GM19372 (cell line): ENCODE data around the gene NAA20.
"Not testable (repeated sequence)": the region's sequence is repeated elsewhere in the genome, so short reads cannot be mapped to it uniquely, and the experiment has no call there.

Source experiments
- ATAC-seq: cut with Tn5 transposase; IDR thresholded peaks from one replicate; pipeline ENCODE4 v1.9.1; 2021; ENCODE audit warnings: mild to moderate bottlenecking, low read depth, moderate library complexity; ENCODE audit not compliant: unreplicated experiment

The NAA20 gene

GRCh38 chr20:19990850-19991249, 26.3 kb upstream of the NAA20 start:
- no peak for ATAC-seq

- ATAC-seq: no peak
Observed at GRCh38 chr20:19991308-19991707, 25.9 kb upstream of the NAA20 start.

DNA sequence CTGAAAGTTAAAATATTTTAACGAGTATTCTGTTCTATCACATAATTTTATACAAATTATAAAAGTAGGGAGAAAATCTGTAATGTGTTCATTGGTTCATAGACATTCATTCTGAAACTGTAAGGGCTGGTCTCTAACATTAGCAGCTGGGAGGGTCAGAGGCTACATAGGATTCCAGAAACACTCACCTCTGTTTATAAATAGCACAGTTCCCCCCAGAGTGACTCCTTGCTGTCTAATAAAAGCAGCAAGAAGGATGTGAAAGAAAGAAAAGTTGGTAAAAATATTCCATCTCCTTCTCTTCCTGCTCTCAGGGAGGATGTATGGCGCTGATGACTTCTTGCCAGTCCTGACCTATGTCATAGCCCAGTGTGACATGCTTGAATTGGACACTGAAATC, 25.3 kb upstream of the NAA20 start:
- ATAC-seq: no peak

DNA sequence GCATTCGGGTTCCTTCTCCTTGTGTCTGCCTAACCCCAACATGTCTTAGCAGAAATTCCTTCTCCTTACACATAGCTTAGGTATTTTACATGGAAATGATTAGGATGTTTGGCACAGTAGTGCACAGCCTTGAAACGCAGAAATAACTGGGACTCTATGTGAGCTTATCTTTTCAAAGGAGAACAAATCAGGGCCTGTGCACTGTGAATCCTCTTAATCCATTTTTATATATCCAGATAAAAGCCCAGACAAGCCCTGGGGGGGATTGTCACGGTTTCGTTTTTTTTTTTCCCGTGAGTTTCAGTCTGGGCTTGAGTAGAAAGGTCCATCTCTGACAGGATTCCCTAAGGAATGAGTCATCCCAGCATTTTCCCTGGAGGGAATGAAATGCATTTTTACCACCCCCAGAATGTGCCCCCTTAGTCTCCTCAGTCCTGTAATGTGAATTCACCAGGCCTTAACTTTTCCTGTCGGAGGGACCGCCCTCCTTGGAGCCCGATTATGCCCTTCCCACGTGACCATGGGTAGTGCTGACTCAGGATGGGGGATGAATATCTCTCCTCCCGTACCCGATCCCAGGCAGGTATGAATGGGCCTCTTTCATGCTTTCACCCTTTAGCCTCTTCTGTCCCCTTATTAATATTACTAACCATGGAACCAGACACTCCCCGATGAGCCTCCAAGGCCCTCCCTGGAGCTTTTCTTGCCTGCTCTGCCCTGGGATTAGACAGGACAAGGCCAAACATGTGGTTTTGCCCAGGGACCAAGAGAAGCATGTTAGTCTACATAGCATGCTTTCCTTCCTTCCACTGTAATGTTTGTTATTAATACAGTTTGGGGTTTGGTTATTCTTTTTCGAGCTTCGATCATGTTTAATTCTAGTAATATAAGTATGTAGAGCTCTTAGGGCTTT, 23.9 kb upstream of the NAA20 start:
- ATAC-seq: no peak

- no peak for ATAC-seq
Observed at GRCh38 chr20:19993958-19994669, 23.0 kb upstream of the NAA20 start.

DNA sequence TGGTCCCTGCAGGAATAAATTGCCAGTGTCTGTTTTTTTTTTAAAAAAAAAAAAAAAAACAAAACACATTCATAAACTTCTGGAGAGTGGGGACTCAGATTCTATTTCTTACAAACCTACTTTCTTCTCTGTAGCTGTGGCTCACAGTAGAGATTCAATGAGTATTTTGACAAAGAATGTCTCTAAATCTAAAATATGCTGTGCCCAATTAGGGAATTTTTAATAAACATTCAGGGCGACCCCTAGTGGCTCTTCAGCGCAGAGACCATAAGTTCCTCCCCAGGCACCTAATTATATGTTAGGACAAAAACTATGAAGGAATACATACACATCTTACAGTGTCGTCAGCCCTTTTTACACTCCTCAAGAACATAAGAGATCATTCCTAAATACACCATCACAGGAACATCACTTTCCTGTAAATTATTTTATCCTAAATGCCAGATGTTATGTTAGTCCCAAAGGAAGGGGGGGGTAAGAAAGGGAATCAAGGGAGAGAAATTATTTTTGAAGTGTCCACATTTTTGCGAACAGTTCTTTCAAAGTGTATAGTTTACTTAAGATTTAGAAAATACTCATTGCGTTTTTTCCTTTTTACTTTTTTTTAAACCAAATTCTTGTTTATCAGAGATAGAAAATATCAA, 21.8 kb upstream of the NAA20 start:
- ATAC-seq: no peak

DNA sequence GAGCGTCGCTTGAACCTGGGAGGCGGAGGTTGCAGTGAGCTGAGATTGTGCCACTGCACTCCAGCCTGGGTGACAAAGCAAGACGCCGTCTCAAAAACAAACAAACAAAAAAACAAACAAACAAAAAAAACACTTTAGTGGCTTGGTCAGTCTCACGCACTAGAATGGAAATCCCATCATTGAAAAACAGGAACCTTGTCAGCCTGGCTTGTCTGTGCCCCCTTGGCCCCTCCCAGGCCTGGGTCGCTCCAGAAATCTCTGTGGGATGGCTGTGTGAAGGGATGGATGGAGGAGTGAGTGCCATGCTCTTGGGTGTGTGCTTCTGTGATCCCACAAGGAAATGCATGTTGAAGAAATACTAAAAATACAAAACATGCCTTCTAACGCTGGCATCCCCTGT, 20.9 kb upstream of the NAA20 start:
- no peak for ATAC-seq

GRCh38 chr20:19996917-19997316, 20.2 kb upstream of the NAA20 start:
- no peak for ATAC-seq

DNA sequence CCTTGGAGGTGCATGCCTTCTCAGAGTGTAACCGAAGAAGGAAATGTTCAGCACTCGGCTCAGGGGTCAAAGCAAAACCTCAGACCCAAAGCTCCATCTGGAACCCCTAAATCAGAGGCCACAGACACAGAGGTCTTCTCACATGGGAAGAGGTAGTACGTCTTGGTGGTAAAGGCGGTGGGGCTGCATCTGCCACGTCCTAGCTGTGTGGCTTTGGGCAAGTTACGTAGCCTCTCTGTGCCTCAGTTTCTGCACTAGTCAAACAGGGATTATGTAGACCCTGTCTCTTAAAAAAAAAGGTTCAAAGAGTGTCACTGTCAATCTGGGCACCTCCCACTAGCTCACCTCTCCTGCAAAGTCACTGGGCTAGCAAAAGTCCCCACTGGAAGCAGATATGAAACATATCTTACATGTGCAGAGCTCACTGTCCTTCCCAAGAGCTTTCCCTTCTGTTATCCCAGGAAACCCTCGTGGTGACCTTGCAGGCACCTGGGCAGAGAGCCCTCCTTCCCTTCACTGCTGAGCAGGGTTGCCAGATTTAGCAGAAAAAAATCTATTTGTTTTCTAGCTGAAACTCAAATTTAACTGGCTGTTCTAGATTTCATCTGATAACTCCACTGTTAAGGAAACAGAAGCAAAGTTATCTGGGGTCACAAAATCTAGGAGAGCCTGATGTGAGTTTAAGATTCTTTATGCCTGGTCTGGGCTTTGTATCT, 18.0 kb upstream of the NAA20 start:
- ATAC-seq: no peak

GRCh38 chr20:20000211-20000968, 16.8 kb upstream of the NAA20 start:
- no peak for ATAC-seq

GRCh38 chr20:20002101-20002998, 14.8 kb upstream of the NAA20 start:
- no peak for ATAC-seq

GRCh38 chr20:20003031-20003954, 13.9 kb upstream of the NAA20 start:
- ATAC-seq: no peak

- ATAC-seq: not testable (repeated sequence)
Observed at GRCh38 chr20:20003955-20004322, 13.2 kb upstream of the NAA20 start.

- no peak for ATAC-seq
Observed at GRCh38 chr20:20005342-20005741, 11.8 kb upstream of the NAA20 start.

DNA sequence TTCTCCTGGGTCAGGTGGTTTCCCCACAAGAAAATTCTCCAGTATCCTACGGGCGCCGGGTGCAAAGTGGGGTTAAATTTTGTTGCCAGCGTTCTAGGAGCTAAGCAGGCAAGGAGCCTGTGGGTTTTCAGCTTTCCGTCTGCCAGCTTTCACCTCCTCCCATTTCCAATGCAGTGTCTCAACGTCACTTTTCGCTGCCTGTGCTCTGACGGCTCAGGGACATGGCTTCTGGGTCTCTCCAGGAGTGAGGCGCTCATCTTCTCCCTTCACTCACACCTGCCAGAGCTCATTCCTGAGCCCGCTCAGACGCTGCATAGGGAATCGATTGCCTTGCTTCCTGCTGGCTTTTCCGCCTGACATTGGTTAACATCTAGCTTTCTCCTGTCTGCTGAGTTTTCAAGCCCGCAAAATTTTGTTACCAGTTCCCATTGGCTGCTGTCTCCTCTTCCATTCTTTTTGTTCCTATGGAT, 7.3 kb upstream of the NAA20 start:
- no peak for ATAC-seq

- ATAC-seq: no peak
Observed at GRCh38 chr20:20010639-20011500, 6.3 kb upstream of the NAA20 start.

GRCh38 chr20:20012541-20012940, 4.6 kb upstream of the NAA20 start:
- no peak for ATAC-seq
